Activated T-cell treated with anti-CD3 and anti-CD28 coated beads, Interleukin-2, amount 50 U/mL, for 48 hours (primary cell): Measurements from ENCODE around the gene MZF1.
"Not testable (repeated sequence)": the region's sequence is repeated elsewhere in the genome, so short reads cannot be mapped to it uniquely, and the experiment has no call there.

Experiments used
- DNase-seq, 2 experiments: peaks; one replicate each; pipeline ENCODE4 v3.0.0-alpha.2; 2020

The MZF1 gene

GRCh38 chr19:58555369-58555885 is 17.7 kb downstream of the MZF1 start:
- DNase-seq: no peak

DNA sequence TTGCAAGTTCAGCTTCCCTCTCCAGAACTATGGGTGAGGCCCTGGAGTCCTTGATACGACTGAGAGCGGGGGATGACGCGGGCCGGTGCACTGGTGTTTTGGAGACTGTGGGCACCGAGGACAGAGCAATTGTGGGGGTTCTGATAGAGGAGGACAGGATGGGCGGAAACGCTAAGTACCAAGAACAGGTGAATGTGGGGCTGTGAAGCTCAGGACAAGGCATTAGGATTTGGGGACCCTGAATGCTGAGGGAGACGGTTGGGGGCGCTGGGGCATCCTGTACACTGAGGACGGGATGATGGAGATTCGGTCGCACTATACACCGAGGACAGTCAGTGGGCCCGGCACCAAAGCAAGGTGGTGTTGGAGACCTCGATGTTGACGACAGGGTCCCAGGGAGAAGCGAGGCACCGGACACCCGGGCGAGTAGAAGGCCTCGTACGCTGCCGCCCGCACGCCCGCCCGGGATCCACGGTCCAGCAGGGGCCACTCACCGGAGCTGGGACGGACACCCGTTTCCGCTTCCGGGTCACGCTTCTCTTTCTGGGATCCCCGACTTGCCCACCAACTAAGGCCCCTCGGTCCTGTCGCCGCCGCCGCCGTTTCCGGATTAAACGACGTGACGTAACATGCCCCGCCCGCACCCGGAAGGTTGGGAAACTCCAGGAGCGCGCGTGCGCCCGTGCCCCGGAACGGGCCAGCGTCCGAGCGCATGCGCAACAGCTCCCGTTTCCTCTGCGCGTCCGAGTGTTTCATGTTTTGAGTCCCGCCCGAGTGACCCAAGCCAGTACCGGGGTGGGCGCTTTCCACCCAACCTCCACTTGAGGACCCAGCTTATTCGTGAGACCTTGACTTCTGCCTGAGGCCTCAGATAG is 18.4 kb downstream of the MZF1 start, which contains the start of gene CHMP2A:
Gene CHMP2A (minus strand): TSS at position 612 of the 875 bp plus-strand sequence. CDS start 893 bp downstream, outside the sequence.
- DNase-seq: peak; percentile 99

- peak in 1 of 2 experiments; percentile 45 for DNase-seq
Observed at GRCh38 chr19:58553799-58554493, 19.2 kb downstream of the MZF1 start.

DNA sequence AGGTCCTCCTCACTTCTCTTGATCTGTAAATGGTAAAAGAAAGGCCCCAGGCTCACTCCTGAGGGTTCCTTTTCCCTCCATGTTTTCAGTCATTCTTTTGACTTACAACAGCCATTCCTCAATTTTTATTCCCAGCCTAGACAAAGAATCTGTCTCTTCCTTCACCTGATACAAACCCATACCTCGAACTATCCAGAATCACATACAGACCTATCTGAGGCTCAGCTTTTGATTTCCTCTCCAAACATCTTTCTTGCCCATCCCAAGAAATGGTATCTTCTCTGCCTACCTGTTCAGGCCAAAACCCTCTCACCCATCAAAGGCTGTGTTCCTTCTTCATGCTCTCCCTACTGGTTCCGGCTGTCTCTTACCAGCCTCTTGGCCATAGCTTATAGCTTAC is 20.5 kb downstream of the MZF1 start:
- DNase-seq: no peak

DNA sequence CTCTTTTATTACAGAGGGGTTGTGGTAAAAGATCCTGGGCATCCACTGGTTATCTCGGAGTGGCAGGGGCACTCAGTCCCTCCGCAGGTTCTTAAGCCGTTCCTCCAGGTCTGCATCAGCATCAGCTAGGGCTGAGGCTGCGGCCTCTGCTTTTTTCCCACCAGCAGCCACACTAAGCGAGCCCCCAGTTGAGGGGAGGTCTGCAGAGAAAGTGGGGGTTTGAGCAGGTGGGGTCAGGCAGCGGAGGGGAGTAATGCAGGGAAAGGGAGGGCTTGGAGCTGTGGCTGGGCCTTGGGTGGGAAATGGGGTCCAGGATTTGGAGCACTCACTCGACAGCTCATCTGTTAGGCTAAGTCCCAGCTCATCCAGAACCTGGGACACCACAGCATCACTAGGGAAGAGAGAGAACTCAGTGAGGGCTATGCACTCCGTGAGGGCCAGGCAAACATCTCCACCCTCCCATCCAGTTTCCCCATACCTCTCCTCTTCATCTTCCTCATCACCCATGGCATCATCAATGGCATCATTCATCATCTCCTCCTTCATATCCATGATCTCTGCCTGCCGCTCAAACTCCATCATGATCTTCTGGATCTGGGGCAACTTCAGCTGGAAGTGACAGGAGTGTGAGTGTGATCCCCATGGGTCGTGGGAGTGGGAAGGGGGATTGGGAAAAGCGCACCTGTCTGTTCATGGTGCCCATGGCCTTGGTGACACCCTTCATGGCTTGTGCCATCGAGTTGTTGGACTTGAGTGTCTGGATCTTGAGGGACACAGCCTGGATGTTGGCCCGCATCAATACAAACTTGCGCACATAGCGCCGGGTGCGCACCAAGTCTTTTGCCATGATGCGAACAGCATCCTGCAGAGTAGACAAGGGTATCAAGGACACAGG is 21.3 kb downstream of the MZF1 start:
- peak; percentile 32 to 35 for DNase-seq

GRCh38 chr19:58551123-58551497 is 22.0 kb downstream of the MZF1 start:
- DNase-seq: no peak

DNA sequence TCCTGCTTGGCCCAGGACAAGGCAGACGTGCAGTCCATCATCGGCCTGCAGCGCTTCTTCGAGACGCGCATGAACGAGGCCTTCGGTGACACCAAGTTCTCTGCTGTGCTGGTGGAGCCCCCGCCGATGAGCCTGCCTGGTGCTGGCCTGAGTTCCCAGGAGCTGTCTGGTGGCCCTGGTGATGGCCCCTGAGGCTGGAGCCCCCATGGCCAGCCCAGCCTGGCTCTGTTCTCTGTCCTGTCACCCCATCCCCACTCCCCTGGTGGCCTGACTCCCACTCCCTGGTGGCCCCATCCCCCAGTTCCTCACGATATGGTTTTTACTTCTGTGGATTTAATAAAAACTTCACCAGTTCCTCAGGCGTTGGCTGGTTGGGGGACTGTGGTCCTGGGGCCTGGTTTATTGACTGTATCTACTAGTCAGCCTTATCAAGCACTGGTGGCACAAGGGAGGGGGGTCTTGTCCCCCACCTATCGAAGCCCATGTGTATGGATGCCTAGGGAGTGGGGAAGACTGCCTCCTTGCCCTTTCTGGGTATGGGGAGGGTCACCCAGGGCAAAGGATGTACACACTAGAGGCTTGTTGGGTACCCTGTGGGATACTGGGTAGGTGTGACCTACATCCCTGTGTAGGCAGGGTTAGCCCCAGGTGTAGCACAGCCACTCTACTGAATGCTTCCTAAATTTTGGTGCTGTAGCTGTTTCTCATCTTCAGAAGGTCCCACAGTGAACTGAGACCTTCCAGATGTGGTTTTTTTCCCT is 22.6 kb downstream of the MZF1 start:
- peak; percentile 25 to 29 for DNase-seq

DNA sequence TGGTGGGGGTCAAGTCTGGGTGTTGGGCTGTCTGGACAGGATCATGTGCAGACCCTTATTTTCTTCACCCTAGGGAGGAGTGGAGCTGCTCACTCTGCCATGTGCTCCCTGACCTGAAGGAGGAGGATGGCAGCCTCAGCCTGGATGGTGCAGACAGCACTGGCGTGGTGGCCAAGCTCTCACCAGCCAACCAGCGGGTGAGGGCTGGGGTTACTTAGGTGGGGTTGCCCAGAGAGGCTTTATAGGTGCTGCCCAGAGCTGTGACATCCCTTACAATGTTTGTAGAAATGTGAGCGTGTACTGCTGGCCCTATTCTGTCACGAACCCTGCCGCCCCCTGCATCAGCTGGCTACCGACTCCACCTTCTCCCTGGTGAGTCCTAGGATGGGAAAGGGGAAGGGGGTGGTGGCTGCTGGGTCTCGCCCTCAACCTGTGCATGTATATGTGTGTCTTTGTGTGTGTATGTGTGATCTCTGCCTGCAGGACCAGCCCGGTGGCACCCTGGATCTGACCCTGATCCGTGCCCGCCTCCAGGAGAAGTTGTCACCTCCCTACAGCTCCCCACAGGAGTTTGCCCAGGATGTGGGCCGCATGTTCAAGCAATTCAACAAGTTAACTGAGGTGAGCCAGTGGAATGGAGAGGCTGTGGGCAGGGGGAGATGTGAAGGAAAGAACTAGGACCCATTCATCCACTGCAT is 23.3 kb downstream of the MZF1 start:
- no peak for DNase-seq

DNA sequence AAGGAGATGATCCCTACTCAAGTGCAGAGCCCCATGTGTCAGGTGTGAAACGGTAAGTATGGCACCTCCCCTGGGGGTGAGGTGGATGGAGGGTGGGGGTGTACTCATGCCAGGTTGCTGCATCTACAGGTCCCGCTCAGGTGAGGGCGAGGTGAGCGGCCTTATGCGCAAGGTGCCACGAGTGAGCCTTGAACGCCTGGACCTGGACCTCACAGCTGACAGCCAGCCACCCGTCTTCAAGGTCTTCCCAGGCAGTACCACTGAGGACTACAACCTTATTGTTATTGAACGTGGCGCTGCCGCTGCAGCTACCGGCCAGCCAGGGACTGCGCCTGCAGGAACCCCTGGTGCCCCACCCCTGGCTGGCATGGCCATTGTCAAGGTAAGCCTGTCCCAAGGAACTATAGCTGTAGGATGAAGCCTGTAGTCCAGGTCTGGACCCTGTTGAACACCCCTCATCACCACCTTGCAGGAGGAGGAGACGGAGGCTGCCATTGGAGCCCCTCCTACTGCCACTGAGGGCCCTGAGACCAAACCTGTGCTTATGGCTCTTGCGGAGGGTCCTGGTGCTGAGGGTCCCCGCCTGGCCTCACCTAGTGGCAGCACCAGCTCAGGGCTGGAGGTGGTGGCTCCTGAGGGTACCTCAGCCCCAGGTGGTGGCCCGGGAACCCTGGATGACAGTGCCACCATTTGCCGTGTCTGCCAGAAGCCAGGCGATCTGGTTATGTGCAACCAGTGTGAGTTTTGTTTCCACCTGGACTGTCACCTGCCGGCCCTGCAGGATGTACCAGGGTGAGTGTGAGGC is 24.1 kb downstream of the MZF1 start:
- no peak for DNase-seq

GRCh38 chr19:58547323-58548312 is 25.5 kb downstream of the MZF1 start:
- no peak for DNase-seq

- DNase-seq: no peak
Observed at GRCh38 chr19:58546019-58546530, 27.1 kb downstream of the MZF1 start.

DNA sequence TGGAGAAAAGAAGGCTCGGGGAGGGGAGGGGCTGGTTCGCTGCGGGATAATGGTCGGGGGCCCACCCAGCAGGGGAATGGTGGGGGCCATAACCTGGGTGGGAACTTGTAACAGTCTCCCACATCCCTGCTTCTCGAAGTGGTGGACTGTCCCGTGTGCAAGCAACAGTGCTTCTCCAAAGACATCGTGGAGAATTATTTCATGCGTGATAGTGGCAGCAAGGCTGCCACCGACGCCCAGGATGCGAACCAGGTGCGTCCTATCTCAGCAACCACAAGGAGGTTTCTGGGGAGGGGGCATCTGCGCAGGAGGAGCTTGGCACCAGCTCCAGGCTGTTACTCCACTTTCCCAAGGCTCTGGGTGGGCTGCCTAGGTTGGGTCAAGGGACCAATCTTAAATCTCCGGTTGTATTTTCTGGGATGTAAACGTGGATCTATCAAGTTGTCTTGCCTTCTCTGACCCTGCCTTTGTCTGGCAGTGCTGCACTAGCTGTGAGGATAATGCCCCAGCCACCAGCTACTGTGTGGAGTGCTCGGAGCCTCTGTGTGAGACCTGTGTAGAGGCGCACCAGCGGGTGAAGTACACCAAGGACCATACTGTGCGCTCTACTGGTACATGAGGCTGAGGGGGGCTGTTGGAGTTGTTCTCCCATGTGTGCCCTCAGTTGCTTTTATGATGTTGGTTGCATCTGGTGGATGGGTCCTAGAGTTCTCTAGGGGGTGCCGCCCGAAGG is 27.7 kb downstream of the MZF1 start:
- DNase-seq: peak in 1 of 2 experiments; percentile 31

DNA sequence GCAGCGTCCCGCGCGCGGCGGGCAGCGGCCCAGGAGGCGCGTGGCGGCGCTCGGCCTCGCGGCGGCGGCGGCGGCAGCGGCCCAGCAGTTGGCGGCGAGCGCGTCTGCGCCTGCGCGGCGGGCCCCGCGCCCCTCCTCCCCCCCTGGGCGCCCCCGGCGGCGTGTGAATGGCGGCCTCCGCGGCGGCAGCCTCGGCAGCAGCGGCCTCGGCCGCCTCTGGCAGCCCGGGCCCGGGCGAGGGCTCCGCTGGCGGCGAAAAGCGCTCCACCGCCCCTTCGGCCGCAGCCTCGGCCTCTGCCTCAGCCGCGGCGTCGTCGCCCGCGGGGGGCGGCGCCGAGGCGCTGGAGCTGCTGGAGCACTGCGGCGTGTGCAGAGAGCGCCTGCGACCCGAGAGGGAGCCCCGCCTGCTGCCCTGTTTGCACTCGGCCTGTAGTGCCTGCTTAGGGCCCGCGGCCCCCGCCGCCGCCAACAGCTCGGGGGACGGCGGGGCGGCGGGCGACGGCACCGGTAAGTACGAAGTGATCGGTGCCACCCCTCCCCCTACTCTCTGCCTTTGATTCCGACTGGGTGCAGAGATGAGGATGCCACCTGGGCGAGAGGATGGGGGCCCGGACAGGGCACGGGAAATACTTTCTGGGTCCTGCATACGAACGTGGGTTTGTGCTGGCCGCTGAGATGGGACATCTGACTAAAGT is 28.4 kb downstream of the MZF1 start:
- no peak for DNase-seq

- peak; percentile 100 for DNase-seq
Observed at GRCh38 chr19:58543826-58544590, 29.1 kb downstream of the MZF1 start, which contains the start of gene TRIM28. Gene TRIM28, plus strand, starts transcription at chr19:58544064. Its CDS starts 694 bp downstream, at chr19:58544758.

GRCh38 chr19:58542641-58543372 is 30.3 kb downstream of the MZF1 start:
- DNase-seq: not testable (repeated sequence)

GRCh38 chr19:58539169-58539559 is 34.0 kb downstream of the MZF1 start:
- not testable (repeated sequence) for DNase-seq
